ENCODE measurements around the gene CELF2.

Gene CELF2

GRCh38 chr10:11043446-11044127 is 25.9 kb downstream of the CELF2 start:
- in situ Hi-C loops (cut with HindIII; ENCODE audit: low sequenced_read_pairs) = no loop called here
- TF ChIP-seq CTCF (IDR thresholded peaks at IDR 0.05; ENCODE audit: low read depth, low read length) = no peak
- H3K4me3 ChIP-seq (ENCODE audit: low read depth, low read length) = no peak overlapping the region
- no peak for DNase-seq (ENCODE audit: low read depth, low spot score)

- no peak for TF ChIP-seq CTCF (IDR thresholded peaks at IDR 0.05; ENCODE audit: low read depth, low read length)
- H3K4me3 ChIP-seq (ENCODE audit: low read depth, low read length) = no peak overlapping the region
- in situ Hi-C loops (cut with HindIII; ENCODE audit: low sequenced_read_pairs) = no loop called here
- DNase-seq (ENCODE audit: low read depth, low spot score) = no peak
These were observed 27.8 kb downstream of the CELF2 start for GRCh38 chr10:11045487-11045886.

GRCh38 chr10:11045995-11046775 is 28.5 kb downstream of the CELF2 start:
- in situ Hi-C loops (cut with HindIII; ENCODE audit: low sequenced_read_pairs) = no loop called here
- TF ChIP-seq CTCF (IDR thresholded peaks at IDR 0.05; ENCODE audit: low read depth, low read length) = no peak
- no peak for DNase-seq (ENCODE audit: low read depth, low spot score)
- no peak overlapping the region for H3K4me3 ChIP-seq (ENCODE audit: low read depth, low read length)

- in situ Hi-C loops (cut with HindIII; ENCODE audit: low sequenced_read_pairs) = no loop called here
- TF ChIP-seq CTCF (IDR thresholded peaks at IDR 0.05; ENCODE audit: low read depth, low read length) = no peak
- H3K4me3 ChIP-seq (ENCODE audit: low read depth, low read length) = no peak overlapping the region
- no peak for DNase-seq (ENCODE audit: low read depth, low spot score)
These were observed 29.1 kb downstream of the CELF2 start for GRCh38 chr10:11046776-11047160.

GRCh38 chr10:11048707-11049278 is 31.1 kb downstream of the CELF2 start:
- H3K4me3 ChIP-seq (ENCODE audit: low read depth, low read length) = no peak overlapping the region
- in situ Hi-C loops (cut with HindIII; ENCODE audit: low sequenced_read_pairs) = no loop called here
- no peak for DNase-seq (ENCODE audit: low read depth, low spot score)
- TF ChIP-seq CTCF (IDR thresholded peaks at IDR 0.05; ENCODE audit: low read depth, low read length) = no peak

GRCh38 chr10:11049806-11050205 is 32.1 kb downstream of the CELF2 start:
- no peak overlapping the region for H3K4me3 ChIP-seq (ENCODE audit: low read depth, low read length)
- DNase-seq (ENCODE audit: low read depth, low spot score) = no peak
- in situ Hi-C loops (cut with HindIII; ENCODE audit: low sequenced_read_pairs) = no loop called here
- TF ChIP-seq CTCF (IDR thresholded peaks at IDR 0.05; ENCODE audit: low read depth, low read length) = no peak

Measured in astrocyte of the spinal cord (primary cell).